Coronary artery (tissue), 2 donors: Measurements from ENCODE around the gene UNKL.

ENCODE experiments used
- DNase-seq: peaks from one replicate; pipeline ENCODE4 v3.0.0-alpha.2; 2017; ENCODE audit warnings: low spot score
- H3K27ac ChIP-seq, 2 donors: fragments of 200-600 bp; sonication (generic); one replicate each; pipeline ENCODE4 v1.5.1; 2016 to 2019
- H3K4me3 ChIP-seq: fragments of 200-600 bp; sonication (generic); 2 replicates; pipeline ENCODE4 v1.5.1; 2016; ENCODE audit warnings: mild to moderate bottlenecking, moderate library complexity
- TF ChIP-seq, protein P1 (sequence below): fragments of 200-600 bp; sonication (generic); IDR thresholded peaks from one replicate; pipeline ENCODE4 v1.5.1; 2019; ENCODE audit warnings: antibody characterized with exemption

UNKL gene

GRCh38 chr16:1392826-1393225 is 21.7 kb downstream of the UNKL start:
- no peak for DNase-seq
- no peak overlapping the region for H3K4me3 ChIP-seq
- TF ChIP-seq, protein P1, sequence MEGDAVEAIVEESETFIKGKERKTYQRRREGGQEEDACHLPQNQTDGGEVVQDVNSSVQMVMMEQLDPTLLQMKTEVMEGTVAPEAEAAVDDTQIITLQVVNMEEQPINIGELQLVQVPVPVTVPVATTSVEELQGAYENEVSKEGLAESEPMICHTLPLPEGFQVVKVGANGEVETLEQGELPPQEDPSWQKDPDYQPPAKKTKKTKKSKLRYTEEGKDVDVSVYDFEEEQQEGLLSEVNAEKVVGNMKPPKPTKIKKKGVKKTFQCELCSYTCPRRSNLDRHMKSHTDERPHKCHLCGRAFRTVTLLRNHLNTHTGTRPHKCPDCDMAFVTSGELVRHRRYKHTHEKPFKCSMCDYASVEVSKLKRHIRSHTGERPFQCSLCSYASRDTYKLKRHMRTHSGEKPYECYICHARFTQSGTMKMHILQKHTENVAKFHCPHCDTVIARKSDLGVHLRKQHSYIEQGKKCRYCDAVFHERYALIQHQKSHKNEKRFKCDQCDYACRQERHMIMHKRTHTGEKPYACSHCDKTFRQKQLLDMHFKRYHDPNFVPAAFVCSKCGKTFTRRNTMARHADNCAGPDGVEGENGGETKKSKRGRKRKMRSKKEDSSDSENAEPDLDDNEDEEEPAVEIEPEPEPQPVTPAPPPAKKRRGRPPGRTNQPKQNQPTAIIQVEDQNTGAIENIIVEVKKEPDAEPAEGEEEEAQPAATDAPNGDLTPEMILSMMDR = no peak
- H3K27ac ChIP-seq = no peak overlapping the region

GRCh38 chr16:1390239-1390779 is 24.2 kb downstream of the UNKL start:
- no peak overlapping the region for H3K27ac ChIP-seq
- H3K4me3 ChIP-seq = no peak overlapping the region
- TF ChIP-seq, protein P1 = no peak
- DNase-seq = no peak

DNA sequence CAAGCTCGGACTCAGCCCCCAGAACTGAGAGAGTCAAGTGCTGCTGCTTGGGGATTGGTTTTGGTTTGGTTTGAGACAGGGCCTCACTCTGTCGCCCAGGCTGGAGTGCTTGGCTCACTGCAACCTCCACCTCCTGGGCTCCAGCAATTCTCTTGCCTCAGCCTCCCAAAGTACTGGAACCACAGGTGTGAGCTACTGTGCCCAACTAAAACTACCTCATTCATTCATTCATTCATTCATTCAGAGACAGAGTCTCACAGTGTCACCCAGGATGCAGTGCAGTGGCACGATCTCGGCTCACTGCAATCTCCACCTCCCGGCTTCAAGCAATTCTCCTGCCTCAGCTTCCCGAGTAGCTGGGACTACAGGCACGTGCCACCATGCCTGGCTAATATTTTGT is 24.7 kb downstream of the UNKL start:
- TF ChIP-seq, protein P1 = no peak

GRCh38 chr16:1387331-1387730 is 27.2 kb downstream of the UNKL start:
- Histone ChIP-seq H3K4me3 (no peak overlapping the region), H3K27ac (no peak overlapping the region)
- TF ChIP-seq, protein P1 = no peak
- no peak for DNase-seq

More for the DNA sequence above, 24.7 kb downstream of the UNKL start:
- H3K4me3 ChIP-seq = no peak overlapping the region
- H3K27ac ChIP-seq = no peak overlapping the region
- no peak for DNase-seq

DNA sequence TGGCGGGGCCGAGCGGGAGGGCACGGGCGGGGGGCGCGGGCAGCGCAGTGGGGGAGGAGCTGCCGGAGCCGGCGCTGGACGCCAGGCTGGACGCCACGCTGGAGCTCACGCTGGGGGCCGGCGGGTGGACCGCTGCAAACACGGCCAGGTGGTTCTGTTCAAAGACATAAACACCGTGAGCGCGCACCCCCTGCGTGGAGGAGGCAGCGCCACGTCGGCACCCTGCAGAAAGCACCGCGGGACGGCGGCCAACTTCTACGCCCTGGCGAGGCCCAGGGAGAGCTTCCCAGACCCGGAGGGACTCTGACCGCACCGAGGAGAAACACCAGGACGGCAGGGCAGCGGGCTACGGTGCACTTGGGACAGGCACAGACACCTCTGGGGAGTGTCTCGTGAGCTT is 29.3 kb downstream of the UNKL start:
- TF ChIP-seq, protein P1 = no peak
- Histone ChIP-seq H3K27ac (no peak overlapping the region), H3K4me3 (no peak overlapping the region)
- no peak for DNase-seq

DNA sequence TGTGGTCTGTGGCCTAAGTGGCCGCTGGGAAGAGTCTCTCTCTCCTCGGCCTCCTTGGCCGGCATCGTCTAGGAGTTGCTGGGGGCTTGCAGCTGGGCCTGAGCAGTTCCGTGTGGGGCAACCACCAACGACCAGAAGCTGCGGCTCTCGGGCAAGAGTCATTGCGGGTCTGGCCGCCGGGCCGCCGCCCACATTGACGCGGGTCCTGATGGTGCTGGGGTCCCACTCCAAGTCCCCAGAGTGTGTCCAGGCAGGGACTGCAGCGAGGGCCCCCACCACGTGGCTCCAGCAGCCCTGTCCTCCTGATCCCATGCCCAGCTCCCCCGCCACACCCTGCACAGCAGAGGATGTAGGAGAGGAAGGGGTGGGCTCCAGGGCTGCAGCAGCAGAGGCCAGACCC is 30.9 kb downstream of the UNKL start:
- no peak for DNase-seq
- Histone ChIP-seq H3K4me3 (no peak overlapping the region), H3K27ac (no peak overlapping the region)
- TF ChIP-seq, protein P1 = no peak

DNA sequence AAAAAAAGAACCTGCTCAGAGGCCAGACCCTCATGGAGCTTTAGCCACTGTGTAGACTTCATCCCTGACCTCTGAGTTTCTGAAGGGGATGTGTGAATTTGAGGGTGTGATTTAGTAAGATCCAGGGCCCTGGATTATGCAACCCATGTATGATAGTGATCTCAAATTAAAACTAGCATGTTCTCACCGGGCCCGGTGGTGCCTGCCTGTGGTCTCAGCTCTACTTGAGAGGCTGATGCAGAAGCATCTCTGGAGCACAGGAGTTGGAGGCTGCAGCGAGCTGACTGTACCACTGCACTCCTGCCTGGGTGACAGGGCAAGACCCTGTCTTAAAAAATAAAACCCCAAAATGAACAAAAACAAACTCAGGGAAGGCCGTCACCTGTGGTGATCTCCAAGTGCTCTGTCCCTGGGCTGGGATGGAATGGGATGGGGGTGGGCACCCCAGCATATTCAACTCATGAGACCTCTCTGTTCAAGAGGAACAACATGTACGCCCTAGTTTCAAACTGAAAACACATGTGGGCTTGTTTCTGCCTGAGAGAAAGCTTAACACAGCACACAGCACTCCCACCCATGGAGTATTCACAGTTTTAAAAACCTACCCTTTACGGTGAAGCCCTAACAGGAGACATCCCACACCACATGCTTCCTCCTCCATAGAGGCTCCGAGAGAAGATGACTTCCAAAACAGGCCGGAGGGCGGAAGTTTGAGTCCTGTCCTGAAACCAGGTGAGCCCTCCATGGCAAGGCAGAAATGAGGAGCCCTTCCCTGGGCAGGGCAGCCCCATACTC is 32.7 kb downstream of the UNKL start:
- Histone ChIP-seq H3K27ac (no peak overlapping the region), H3K4me3 (no peak overlapping the region)
- no peak for DNase-seq
- TF ChIP-seq, protein P1 = no peak
